Measurements from ENCODE around the gene ZWILCH.
"Not testable (repeated sequence)": the region's sequence is repeated elsewhere in the genome, so short reads cannot be mapped to it uniquely, and the experiment has no call there.

The ZWILCH gene

DNA sequence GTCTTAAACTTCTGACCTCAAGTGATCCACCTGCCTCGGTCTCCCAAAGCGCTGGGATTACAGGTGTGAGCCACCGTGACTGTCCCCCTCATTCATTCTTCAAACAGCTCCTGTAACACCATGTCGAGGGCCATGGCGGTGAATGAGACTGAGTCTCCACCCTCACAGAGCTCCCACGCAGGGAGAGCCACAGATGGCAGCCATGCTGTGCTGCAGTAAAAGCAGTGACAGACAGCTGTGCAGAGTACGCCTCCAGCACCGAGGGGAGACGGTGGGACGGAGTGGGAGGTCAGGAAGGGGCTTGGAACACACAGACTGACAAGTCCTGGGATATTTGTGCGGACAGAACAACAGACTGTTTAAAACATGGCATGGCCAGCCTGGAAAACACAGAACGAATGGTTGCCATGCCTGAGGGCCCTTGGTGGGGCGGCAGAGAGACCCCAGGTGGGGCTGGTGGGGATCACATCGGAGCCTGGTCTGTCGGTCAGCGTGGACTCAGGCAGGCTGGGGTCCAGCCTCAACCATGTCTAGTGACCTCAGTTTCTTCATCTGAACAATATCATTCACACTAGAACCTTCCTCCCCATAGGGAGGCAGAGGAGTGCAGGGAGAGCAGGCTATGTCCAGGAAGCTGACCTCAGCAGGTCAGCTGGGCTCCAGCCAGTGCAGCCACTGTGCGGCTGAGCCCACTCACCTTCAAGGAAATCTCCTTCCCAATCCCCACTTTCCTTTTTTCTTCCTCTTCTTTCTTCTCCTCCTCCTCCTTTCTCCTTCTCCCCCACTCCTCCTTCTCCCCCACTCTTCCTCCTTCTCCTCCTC lies 81.2 kb downstream of the ZWILCH start:
- no peak for DNase-seq (ENCODE audit: low spot score)

DNA sequence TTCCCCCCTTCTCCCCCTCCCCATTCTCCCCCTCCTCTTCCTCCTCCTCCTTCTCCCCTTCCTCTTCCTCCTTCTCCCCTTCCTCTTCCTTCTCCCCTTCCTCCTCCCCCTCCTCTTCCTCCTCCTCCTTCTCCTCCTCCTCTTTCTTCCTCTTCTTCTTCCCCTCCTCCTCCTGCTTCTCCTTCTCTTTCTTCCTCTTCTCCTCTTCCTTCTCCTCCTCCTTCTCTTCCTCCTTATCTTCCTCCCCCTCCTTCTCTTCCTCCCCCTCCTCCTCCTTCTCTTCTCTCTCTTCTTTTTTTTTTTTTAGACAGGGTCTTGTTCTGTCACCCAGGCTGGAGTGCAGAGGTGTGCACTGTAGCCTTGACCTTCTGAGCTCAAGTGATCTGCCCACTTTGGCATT lies 81.9 kb downstream of the ZWILCH start:
- no peak for DNase-seq (ENCODE audit: low spot score)

DNA sequence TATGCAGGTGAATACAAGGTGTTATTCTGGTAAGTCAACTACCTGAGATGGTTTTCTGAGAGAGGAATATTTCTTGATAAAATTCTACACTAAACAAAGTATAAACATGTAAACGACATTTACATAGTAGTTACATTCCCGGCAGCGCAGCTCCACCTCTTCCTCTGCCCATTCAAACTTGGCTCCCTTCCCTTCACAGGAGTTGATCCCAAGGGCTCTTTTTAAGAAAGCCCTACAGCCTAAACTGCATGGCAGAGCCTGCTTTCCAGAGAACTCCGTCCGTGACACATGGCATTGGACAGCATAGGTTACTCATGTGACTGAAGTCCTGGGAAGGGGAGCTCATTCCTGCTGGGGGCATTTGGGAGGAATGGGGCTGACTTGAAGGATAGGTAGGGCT lies 82.6 kb downstream of the ZWILCH start:
- no peak for DNase-seq (ENCODE audit: low spot score)

DNA sequence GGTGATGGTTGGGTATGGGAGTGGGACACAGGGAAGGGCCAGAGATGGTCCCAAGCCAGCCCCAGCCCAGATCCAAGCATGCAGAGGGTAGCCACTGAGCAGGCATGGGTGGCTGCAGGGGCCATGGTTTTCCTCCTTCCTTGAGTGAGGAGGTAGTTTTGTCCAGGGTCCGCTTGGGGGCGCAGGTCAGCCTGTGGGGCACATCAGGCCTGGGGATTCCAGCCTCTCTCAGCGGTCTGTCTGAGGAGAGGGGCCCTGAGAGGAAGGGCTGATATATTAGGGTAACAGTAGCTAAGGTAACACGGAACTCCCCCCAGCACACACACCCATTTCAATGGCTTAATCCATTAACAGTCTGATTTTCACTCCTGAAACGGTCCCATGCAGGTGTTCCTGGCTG lies 83.4 kb downstream of the ZWILCH start:
- no peak for DNase-seq (ENCODE audit: low spot score)

DNA sequence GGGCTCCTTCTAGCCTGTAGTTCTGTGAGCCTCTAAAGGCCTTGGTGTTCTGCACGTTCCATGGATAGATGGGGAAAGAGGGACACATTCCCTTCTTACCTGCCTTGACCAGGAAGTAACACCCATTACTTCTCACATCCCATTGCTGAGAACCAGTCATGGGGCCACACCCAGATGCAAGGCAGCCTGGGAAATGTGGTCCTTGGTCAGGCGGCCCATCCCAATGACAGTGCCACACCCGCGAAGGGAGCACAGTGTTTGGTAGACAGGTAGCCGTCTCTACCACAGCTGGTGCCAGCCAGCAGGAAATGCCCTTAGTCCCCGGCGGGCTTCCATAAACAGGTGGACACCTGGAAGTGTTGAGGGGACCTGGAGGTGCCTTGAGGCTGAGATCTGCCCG lies 83.8 kb downstream of the ZWILCH start:
- DNase-seq (ENCODE audit: low spot score), result no peak

DNA sequence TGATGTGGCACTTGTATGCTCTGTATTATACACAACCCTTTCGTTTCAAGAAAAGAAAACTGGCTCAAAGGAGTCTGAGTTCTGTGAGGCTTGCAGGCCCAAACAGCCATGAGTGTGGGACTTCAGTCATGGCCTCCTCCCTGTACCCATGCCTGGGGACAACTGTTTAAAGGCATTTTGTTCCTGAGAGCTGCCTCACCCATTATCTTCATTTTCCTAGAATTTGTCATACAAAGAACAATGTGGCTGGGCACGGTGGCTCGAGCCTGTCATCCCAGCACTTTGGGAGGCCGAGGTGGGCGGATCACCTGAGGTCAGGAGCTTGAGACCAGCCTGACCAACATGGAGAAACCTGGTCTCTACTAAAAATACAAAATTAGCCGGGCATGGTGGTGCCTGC lies 84.3 kb downstream of the ZWILCH start:
- DNase-seq (ENCODE audit: low spot score), result not testable (repeated sequence)

DNA sequence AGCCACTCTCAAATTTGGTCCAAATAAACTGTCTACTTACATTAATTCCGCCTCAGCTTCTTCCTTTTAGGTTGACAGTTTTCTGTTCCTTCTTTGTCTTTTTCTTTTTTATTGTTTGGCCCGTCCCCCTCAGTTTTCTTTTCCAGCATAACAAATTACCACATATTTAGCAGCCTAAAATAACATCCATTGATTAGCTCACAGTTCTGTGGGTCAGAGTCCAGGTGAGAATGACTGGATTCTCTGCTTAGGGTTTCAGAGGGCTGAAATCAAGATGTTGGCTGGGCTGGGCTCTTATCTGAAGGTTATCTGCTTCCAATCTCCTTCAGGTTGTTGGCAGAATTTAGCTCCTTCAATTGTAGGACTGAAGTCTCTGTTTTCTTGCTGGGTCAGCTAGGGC lies 85.3 kb downstream of the ZWILCH start:
- no peak for DNase-seq (ENCODE audit: low spot score)

DNA sequence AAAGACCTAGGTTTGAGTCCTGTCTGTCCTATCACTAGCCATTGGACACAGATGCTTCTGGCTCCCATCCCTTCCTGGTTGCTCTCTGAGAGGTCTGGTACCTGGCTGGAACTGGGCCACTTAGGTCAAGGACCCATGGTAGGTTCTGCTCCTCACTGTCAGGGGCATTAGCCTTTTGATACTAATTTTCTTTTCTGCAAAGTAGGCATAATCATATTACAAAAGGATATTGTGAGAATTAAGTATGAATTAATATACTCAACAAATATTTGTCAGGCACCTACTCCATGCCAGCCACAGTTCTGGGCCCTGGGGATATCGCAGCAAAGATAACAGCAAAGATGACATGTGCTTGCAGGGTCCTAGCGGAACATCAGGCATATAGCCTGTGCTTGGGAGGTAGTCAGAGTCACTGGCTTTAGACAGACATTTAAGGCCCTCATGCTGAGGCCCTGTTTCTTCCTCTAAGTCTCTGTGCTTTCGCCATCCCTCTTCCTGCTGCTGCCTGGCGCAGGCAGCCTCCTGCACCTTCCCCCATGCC lies 86.3 kb downstream of the ZWILCH start:
- DNase-seq (ENCODE audit: low spot score), result no peak

DNA sequence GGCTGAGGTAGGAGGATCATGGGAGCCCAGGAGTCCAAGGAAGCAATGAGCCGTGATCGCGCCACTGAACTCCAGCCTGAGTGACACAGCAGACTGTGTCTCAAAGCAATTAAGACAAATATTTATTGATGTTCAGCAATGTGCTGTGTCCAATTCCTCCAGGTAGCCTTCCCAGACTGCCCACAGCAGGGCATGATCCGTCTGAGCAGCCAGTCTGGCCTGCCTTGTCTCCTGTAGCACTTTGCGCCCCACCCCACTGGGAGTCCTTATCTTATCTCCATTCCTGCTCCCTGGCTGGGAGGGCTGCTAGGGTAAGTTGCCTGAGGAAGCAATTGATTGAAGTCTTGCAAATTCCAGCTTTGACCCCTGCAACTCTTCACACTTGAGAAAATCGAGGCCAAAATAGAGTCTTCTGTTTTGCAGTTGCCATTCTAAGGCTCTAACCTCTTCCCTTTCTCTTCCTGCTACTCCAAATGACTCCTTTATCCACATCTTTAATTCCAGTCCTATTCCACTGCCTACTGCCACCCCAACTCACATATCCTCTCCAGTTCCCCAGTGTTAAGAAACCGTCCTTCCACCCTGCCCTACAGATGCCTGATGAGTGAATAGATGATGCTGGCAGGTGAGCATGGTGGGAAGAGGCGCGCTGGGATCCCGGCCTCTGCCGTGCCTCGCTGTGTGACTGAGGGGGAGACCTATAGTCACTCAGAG lies 87.5 kb downstream of the ZWILCH start:
- no peak for DNase-seq (ENCODE audit: low spot score)

DNA sequence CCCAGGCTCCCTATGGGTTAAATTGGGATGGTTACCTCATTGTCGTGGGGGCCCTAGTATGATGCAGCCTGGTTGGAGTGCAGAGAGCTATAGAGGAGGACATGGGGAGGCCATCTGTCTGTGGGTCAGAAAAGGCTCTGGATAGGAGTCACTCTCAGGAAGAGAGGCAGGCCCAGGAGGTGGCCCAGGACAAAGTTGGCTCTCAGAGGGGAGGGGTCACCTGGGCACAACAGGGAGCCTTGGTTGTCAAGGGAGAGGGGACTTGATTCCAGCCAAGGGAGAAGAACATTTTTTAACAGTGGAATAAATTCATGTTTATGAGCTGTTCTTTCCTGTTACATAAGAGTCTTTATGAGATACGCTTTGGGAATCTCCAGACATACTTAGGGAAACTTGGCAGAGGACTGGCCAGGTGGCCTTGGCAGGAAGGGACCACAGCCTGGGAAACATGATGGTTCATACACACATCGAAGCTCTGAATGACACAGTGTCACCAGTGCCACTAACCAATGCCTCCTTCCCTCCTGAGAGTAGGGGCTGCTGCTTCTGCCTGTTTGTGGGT lies 88.2 kb downstream of the ZWILCH start:
- no peak for DNase-seq (ENCODE audit: low spot score)

DNA sequence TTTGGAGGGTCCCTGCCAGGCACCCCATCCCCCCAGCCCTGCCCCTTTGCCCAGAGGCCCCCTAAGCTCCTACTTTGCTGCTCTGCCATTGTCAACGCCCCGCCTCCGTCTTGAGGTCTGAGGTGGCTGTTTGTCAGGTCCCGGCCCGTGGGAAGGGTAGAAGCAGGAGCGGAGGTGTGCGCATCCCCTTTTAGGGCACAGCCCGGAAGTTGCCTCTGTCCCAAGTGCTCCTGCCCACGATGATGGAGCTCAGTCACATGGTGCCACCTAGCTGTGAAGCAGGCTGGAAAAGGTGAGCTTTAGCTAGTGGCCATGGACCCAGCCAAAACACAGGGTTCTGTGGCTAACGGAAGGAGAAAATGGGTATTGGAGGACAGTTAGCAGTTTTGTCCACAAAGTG lies 89.2 kb downstream of the ZWILCH start:
- no peak for DNase-seq (ENCODE audit: low spot score)

DNA sequence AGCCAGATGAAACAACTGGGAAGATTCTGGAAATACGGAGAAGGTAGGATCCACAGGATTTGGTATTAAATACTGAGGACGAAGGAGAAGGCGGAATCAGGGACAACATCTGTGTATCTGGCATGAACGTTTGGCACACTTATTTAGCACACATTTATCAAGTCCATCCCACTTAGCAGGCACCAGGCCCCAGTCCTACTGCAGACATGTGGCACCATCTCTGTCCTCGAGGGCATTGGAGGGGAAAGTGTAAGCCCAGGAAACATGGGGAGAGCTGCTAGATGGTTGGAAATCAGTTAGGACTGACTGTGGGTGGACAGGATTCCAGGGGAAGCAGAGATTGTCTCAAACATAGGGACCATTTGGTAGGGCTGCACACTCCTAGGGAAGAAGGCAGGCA lies 89.7 kb downstream of the ZWILCH start:
- no peak for DNase-seq (ENCODE audit: low spot score)

DNA sequence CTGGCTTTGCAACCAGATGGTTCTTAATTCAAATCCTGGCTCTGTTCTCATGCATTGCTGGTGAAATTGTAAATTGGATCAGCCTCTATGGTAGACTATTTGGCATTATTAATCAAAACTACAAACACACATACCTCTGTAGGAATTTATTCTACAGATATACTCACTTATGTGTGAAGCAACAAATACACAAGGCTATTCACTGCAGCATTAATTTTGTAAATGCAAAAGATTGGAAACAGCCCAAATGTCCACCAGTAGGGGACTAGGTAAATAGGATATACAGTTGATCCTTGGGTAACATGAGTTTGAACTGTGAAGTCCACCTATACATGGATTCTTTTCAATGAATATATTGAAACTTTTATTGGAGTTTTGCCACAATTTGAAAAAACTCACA lies 90.2 kb downstream of the ZWILCH start:
- no peak for DNase-seq (ENCODE audit: low spot score)

DNA sequence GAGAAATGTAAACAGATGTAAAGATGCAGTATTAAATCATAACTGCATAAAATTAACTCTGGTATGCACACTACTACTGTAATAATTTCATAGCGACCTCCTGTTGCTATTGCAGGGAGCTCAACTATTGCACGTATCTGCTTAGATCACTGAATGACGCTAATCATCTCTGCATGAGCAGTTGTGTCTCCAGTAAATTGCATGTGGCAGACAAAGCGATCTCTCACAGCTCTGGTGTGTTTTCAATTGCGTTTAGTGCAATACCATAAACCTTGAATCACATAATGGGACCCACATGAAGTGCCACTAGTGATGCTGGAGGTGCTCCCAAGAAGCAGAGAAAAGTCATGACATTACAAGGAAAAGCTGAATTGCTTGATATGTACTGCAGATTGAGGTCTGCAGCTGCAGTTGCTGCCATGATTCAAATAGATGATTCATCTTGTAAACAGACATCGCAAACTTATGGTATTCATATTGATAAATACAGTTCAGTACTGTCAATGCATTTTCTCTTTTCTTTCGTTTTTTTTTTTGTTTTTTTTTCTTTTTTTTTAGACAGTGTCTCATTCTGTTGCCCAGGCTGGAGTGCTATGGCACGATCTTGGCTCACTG lies 90.9 kb downstream of the ZWILCH start:
- DNase-seq (ENCODE audit: low spot score), result no peak

DNA sequence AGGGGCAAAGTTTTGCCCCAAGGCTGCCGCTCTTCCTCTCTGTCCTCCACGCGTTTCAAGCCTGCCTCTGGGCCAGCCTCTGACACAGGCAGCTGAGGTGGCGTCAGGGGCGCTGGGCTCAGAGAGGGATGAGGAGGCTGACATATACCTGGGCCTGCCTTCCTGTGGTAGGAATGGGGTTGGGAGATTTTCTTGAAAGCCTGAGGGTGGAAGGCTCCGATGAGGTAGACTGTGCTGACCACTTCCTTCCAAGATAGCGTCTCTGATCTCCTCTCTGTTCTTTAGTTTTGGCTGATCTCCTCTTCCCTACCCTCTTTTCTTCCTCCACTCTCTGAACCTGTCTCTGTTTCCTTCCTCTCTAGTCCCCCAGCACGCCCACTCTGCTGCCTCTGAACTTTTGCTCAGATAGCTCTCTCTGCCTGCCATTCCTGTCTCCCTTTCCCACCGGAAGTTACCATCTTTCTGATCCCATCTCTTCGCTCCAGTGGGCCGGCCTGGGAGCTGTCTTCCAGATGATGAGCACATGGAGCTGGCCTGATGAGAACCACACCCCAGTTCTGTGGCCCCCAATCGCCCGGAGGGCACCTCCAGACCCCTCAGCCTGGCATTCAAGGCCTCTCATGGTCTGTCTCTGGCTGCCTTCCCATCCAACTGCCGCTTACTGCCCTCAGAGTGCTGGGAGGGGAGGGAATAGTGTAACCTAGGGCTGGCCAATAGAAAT lies 93.1 kb downstream of the ZWILCH start:
- DNase-seq (ENCODE audit: low spot score), result no peak
